HAP-1 (cell line): ENCODE data around the gene NUP54.

Source experiments
- DNase-seq, 2 experiments: peaks; one replicate each; pipeline ENCODE4 v3.0.0-alpha.2; 2016 to 2020; ENCODE audit warnings: low spot score in 2 of 2
- H3K27me3 ChIP-seq: fragments of 250-450 bp; sonication (Bioruptor Pico); 2 replicates; pipeline ENCODE4 v1.5.1; 2020; ENCODE audit warnings: low read depth, mild to moderate bottlenecking, moderate library complexity
- H3K36me3 ChIP-seq: fragments of 250-450 bp; sonication (Bioruptor Pico); replicated peaks from 2 replicates; pipeline ENCODE4 v1.5.1; 2020; ENCODE audit warnings: mild to moderate bottlenecking
- H3K4me1 ChIP-seq: fragments of 250-450 bp; sonication (Bioruptor Pico); 2 replicates; pipeline ENCODE4 v1.5.1; 2020; ENCODE audit warnings: mild to moderate bottlenecking
- H3K4me3 ChIP-seq: fragments of 250-450 bp; sonication (Bioruptor Pico); 2 replicates; pipeline ENCODE4 v1.5.1; 2020; ENCODE audit warnings: mild to moderate bottlenecking, moderate library complexity
- H3K9me3 ChIP-seq: fragments of 250-450 bp; sonication (Bioruptor Pico); 2 replicates; pipeline ENCODE4 v1.5.1; 2020; ENCODE audit warnings: mild to moderate bottlenecking, moderate library complexity
- in situ Hi-C: fragments of 300-500 bp; cut with MboI; formaldehyde crosslinking; loops from 3 replicates; pipeline ENCODE4 v1.14.3; 2020; ENCODE audit warnings: low sequenced_read_pairs, inconsistent platforms, mixed read lengths

Gene NUP54

GRCh38 chr4:76148142-76148865, at the start of gene NUP54:
NUP54 (minus strand) TSS chr4:76148397; CDS start chr4:76148374, 23 bp downstream.
- no peaks in the 10 kb centered on the region for H3K9me3 ChIP-seq
- DNase-seq: peak; percentile 93 to 96
- in situ Hi-C loops: no loop called here
- no peaks in the 10 kb centered on the region for H3K27me3 ChIP-seq
- H3K4me1 ChIP-seq: 0 out of 2 replicates have a peak, but pooled peaks cover 11% of the 10 kb centered on the region
- H3K4me3 ChIP-seq: peak within 1 kb of the TSS; percentile 99
- peaks cover 8% of the 10 kb centered on the region for H3K36me3 ChIP-seq

GRCh38 chr4:76197031-76197743, 49.0 kb upstream of the NUP54 start:
- Histone ChIP-seq H3K36me3 (peaks cover 18% of the 10 kb centered on the region), H3K4me3 (no peak overlapping the region), H3K27me3 (no peaks in the 10 kb centered on the region), H3K4me1 (peaks cover 13% of the 10 kb centered on the region), H3K9me3 (no peaks in the 10 kb centered on the region)
- DNase-seq: no peak
- in situ Hi-C loops: loop anchor here (25.0 kb wide), 1 partner anchor 565 kb away; no protein-coding TSS in a partner anchor

GRCh38 chr4:76196376-76196775, 48.2 kb upstream of the NUP54 start:
- Histone ChIP-seq H3K9me3 (no peaks in the 10 kb centered on the region), H3K27me3 (no peaks in the 10 kb centered on the region), H3K4me1 (peaks cover 13% of the 10 kb centered on the region), H3K36me3 (peaks cover 18% of the 10 kb centered on the region), H3K4me3 (no peak overlapping the region)
- in situ Hi-C loops: loop anchor here (25.0 kb wide), 1 partner anchor 566 kb away; no protein-coding TSS in a partner anchor
- no peak for DNase-seq

- Histone ChIP-seq H3K9me3 (no peaks in the 10 kb centered on the region), H3K4me1 (peaks cover 13% of the 10 kb centered on the region), H3K36me3 (peaks cover 18% of the 10 kb centered on the region), H3K27me3 (no peaks in the 10 kb centered on the region), H3K4me3 (no peak overlapping the region)
- in situ Hi-C loops: loop anchor here (25.0 kb wide), 1 partner anchor 567 kb away; no protein-coding TSS in a partner anchor
- no peak for DNase-seq
These were observed 47.1 kb upstream of the NUP54 start for GRCh38 chr4:76195326-76195725.

- in situ Hi-C loops: loop anchor here (25.0 kb wide), 1 partner anchor 568 kb away; no protein-coding TSS in a partner anchor
- Histone ChIP-seq H3K36me3 (peaks cover 18% of the 10 kb centered on the region), H3K9me3 (no peaks in the 10 kb centered on the region), H3K4me1 (peaks cover 13% of the 10 kb centered on the region), H3K4me3 (no peak overlapping the region), H3K27me3 (no peaks in the 10 kb centered on the region)
- no peak for DNase-seq
These were observed 46.1 kb upstream of the NUP54 start for GRCh38 chr4:76194325-76194724.

- Histone ChIP-seq H3K9me3 (no peaks in the 10 kb centered on the region), H3K4me3 (no peak overlapping the region), H3K27me3 (no peaks in the 10 kb centered on the region), H3K36me3 (peaks cover 18% of the 10 kb centered on the region), H3K4me1 (no peaks in the 10 kb centered on the region; the same call in 1 of the 2 replicates)
- DNase-seq: no peak
- in situ Hi-C loops: loop anchor here (25.0 kb wide), 1 partner anchor 570 kb away; no protein-coding TSS in a partner anchor
These were observed 44.0 kb upstream of the NUP54 start for GRCh38 chr4:76192236-76192635.

- Histone ChIP-seq H3K36me3 (peaks cover 8% of the 10 kb centered on the region), H3K4me1 (no peaks in the 10 kb centered on the region; the same call in 1 of the 2 replicates), H3K27me3 (no peaks in the 10 kb centered on the region), H3K9me3 (no peaks in the 10 kb centered on the region), H3K4me3 (no peak overlapping the region)
- in situ Hi-C loops: loop anchor here (10.0 to 25.0 kb wide), 2 partner anchors 316 to 574 kb away; no protein-coding TSS in a partner anchor
- no peak for DNase-seq
These were observed 40.4 kb upstream of the NUP54 start for GRCh38 chr4:76188557-76188956.

GRCh38 chr4:76188149-76188548, 40.0 kb upstream of the NUP54 start:
- no peak for DNase-seq
- Histone ChIP-seq H3K4me3 (no peak overlapping the region), H3K9me3 (no peaks in the 10 kb centered on the region), H3K36me3 (peaks cover 4% of the 10 kb centered on the region), H3K27me3 (no peaks in the 10 kb centered on the region), H3K4me1 (no peaks in the 10 kb centered on the region; the same call in 1 of the 2 replicates)
- in situ Hi-C loops: loop anchor here (10.0 to 25.0 kb wide), 2 partner anchors 317 to 574 kb away; no protein-coding TSS in a partner anchor

- DNase-seq: no peak
- in situ Hi-C loops: loop anchor here (10.0 to 25.0 kb wide), 2 partner anchors 318 to 575 kb away; no protein-coding TSS in a partner anchor
These were observed 39.0 kb upstream of the NUP54 start for GRCh38 chr4:76187152-76187551.

GRCh38 chr4:76182463-76182862, 34.3 kb upstream of the NUP54 start:
- Histone ChIP-seq H3K9me3 (no peaks in the 10 kb centered on the region), H3K4me3 (no peak overlapping the region), H3K36me3 (no peaks in the 10 kb centered on the region), H3K4me1 (no peaks in the 10 kb centered on the region), H3K27me3 (no peaks in the 10 kb centered on the region)
- in situ Hi-C loops: loop anchor here (10.0 to 25.0 kb wide), 2 partner anchors 322 to 580 kb away; no protein-coding TSS in a partner anchor
- DNase-seq: no peak

More at GRCh38 chr4:76187152-76187551, 39.0 kb upstream of the NUP54 start:
- Histone ChIP-seq H3K27me3 (no peaks in the 10 kb centered on the region), H3K9me3 (no peaks in the 10 kb centered on the region), H3K36me3 (no peaks in the 10 kb centered on the region; the same call in 1 of the 2 replicates), H3K4me1 (no peaks in the 10 kb centered on the region), H3K4me3 (no peak overlapping the region)

GRCh38 chr4:76179398-76180318, 31.5 kb upstream of the NUP54 start:
- Histone ChIP-seq H3K27me3 (no peaks in the 10 kb centered on the region), H3K4me1 (no peaks in the 10 kb centered on the region), H3K4me3 (no peak overlapping the region), H3K36me3 (no peaks in the 10 kb centered on the region; the same call in 1 of the 2 replicates), H3K9me3 (no peaks in the 10 kb centered on the region)
- in situ Hi-C loops: loop anchor here (10.0 to 25.0 kb wide), 2 partner anchors 325 to 583 kb away; no protein-coding TSS in a partner anchor
- peak; percentile 67 to 92 for DNase-seq

- Histone ChIP-seq H3K9me3 (no peaks in the 10 kb centered on the region), H3K4me3 (no peak overlapping the region), H3K36me3 (no peaks in the 10 kb centered on the region; the same call in 1 of the 2 replicates), H3K4me1 (no peaks in the 10 kb centered on the region), H3K27me3 (no peaks in the 10 kb centered on the region)
- DNase-seq: no peak
- in situ Hi-C loops: loop anchor here (25.0 kb wide), 1 partner anchor 584 kb away; no protein-coding TSS in a partner anchor
These were observed 30.1 kb upstream of the NUP54 start for GRCh38 chr4:76178296-76178695.
